HG02623 (cell line): Measurements from ENCODE around the gene ABCC11.
"Not testable (repeated sequence)": the region's sequence is repeated elsewhere in the genome, so short reads cannot be mapped to it uniquely, and the experiment has no call there.

Experiments used
- ATAC-seq: cut with Tn5 transposase; IDR thresholded peaks from one replicate; pipeline ENCODE4 v1.9.1; 2021; ENCODE audit warnings: moderate library complexity; ENCODE audit not compliant: unreplicated experiment

The ABCC11 gene

GRCh38 chr16:48250520-48251278 is 3.4 kb upstream of the ABCC11 start:
- no peak for ATAC-seq

GRCh38 chr16:48246066-48246465 is 1.3 kb downstream of the ABCC11 start:
- ATAC-seq: no peak

DNA sequence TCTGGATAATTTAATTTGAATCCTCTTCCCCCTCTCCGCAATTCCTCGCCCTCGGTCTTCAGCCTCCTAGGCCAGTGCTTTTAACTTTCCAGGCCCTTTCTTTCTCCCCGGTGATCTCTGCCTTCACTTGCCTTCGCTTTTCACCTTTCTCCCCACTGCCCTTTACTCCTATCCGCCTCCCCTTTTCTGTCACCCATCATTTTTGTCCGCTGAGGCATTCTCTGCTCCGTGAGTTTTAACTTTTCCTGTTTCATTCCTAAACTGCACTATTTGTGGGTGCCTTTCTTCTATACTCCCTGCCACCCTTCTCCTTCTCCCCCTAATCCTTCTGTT is 2.5 kb downstream of the ABCC11 start:
- ATAC-seq: no peak

DNA sequence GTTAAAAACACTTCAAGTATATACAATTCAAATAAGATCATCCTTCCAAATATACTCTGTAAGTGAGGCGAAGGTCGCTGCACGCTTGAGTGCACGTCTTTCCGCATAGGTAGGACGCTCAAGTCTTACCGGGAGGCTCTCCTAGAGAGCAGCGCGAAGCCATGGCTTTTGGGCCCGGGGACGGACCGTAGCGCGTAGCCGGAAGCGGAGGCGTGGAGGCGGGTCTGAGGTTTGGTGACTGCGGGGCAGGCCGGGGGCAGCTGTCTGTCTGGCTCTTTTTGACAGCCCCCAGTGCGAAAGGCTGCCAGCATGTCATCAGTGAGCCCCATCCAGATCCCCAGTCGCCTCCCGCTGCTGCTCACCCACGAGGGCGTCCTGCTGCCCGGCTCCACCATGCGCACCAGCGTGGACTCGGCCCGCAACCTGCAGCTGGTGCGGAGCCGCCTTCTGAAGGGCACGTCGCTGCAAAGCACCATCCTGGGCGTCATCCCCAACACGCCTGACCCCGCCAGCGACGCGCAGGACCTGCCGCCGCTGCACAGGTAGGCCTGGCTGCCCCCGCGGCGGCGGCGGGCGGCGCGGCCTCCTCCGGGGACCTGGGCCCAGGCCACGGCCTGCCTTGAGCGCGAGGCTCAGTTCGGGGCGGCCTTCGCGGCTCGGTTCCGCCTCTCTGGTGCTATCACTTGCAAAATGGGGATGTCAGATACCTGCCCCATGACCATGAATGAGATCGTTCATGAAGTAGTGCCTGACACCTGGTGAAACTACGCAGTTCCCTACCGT is 3.1 kb downstream of the ABCC11 start, which contains the start of gene LONP2:
Gene LONP2, plus strand, starts transcription at position 221 of the 783 bp plus-strand sequence. Its CDS starts 89 bp downstream, at position 310.
- peak; percentile 97 for ATAC-seq

DNA sequence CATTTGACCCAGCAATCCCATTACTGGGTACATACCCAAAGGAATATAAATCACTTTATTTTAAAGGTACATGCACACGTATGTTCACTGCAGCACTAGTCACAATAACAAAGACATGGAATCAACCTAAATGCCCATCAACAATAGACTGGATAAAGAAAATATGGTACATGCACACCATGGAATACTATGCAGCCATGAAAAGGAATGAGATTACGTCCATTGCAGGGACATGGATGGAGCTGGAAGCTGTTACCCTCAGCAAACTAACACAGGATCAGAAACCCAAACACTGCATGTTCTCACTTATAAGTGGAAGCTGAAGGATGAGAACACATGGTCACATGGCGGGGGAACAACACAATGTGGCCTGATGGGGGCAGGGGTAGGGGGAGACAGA is 7.2 kb downstream of the ABCC11 start:
- ATAC-seq: not testable (repeated sequence)

- no peak for ATAC-seq
Observed at GRCh38 chr16:48236286-48236685, 11.1 kb downstream of the ABCC11 start.

- ATAC-seq: no peak
Observed at GRCh38 chr16:48235556-48236136, 11.7 kb downstream of the ABCC11 start.

- no peak for ATAC-seq
Observed at GRCh38 chr16:48235058-48235555, 12.2 kb downstream of the ABCC11 start.

- no peak for ATAC-seq
Observed at GRCh38 chr16:48234630-48235029, 12.7 kb downstream of the ABCC11 start.

- no peak for ATAC-seq
Observed at GRCh38 chr16:48232493-48233040, 14.8 kb downstream of the ABCC11 start.

DNA sequence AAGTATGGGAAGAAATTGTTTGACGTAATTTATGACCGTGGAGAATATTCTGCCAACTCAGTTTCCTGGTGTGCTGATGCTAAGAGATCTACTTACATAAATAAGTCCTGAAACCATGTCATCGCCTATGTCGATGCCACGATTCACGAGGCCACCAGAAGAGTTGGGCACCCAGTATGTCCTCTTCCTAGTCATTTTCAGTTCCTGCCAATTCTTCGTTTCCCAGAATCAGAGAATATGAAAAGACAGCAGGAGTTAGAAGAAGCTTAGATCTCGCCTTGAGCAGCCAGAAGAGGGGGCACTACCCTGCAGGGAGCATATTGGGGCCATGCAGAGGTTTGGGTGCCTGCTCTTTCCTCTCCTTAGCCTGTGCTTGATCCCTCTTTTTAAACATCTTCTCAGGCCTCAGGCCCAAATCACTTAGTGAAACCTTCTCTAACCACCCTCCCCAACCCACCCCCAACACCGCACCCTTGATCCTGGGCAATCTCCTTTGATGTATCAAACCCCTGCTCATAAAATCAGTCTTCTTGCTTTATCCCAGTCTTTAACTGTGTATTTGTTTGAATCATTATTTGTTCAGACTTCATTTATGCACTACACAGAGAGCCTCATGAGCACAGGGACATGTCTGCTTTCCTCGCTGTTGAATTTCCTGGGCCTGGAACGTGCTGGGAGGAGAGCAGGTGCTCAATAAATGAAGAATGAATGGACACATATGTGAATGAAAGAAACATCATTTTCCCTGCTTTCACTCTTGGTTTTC is 15.4 kb downstream of the ABCC11 start:
- ATAC-seq: no peak

DNA sequence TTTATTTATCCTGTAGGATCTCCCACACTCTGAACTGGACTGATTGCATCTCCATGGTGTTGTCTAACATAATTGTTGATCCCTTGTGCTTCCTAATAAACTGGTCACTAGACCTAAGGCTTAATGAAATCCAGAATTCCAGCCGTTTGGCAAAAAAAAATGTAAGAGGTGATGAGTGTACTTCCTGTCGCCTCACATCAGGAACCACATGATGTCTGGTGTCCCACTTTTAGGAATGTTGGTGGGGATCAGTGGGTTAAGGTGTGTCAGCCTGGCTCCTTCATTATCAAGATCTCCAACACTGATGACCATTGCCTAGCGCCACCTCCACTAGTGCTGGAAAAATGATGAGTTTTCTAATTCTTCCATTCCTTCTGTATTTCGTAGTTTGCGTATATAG is 21.9 kb downstream of the ABCC11 start:
- no peak for ATAC-seq

DNA sequence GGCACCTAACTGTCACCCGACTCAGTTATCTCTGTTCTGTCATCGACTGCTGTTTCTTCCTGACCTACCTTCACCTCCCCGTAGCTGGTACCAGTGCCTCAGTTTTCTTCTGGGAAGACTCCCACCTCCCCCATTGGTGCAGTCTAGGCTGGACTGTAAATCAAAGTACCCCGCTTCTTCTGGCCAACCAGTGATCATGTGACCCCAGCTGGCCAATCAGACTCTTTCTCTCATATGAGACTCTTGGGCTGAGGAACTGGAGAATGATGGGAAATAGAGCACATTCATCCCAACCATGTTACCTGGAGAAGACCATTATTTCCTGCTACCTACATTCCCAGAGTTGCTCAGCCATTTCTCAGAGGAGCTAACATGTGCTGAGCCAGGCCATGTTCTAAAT is 23.8 kb downstream of the ABCC11 start:
- no peak for ATAC-seq

DNA sequence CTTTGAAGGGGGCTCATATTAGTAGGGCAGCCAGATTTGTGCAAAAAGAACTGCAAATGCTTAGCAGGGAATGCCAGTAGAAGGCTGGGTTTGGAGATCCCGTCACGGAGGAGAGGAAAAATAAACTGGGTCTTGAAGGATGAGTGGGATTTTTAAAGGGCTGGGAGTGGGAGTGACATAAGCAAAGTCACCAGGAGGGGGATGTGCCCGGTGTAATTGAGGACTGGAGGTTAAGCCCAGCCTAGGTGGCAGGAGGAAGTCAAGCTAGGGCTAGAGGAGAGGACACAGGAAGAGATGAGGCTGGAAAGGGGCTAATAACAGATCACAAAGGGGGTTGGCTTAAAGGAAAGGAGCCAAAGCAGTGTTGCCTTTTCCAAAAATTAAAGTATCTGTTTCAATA is 26.4 kb downstream of the ABCC11 start:
- ATAC-seq: no peak

DNA sequence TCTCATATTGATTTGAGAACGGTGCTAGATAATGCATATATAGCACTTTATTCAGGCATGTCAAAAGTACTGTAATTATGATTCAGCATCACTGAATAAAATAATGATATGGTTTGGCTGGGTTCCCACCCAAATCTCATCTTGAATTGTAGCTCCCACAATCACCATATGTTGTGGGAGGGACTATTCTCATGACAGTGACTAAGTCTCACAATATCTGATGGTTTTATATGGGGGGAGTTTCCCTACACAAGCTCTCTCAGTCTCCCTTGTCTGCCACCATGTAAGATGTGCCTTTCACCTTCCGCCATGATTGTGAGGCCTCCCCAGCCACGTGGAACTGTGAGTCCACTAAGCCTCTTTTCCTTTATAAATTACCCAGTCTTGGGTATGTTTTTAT is 28.9 kb downstream of the ABCC11 start:
- ATAC-seq: no peak

- ATAC-seq: no peak
Observed at GRCh38 chr16:48217708-48218107, 29.6 kb downstream of the ABCC11 start.

GRCh38 chr16:48215738-48216137 is 31.6 kb downstream of the ABCC11 start:
- ATAC-seq: no peak

DNA sequence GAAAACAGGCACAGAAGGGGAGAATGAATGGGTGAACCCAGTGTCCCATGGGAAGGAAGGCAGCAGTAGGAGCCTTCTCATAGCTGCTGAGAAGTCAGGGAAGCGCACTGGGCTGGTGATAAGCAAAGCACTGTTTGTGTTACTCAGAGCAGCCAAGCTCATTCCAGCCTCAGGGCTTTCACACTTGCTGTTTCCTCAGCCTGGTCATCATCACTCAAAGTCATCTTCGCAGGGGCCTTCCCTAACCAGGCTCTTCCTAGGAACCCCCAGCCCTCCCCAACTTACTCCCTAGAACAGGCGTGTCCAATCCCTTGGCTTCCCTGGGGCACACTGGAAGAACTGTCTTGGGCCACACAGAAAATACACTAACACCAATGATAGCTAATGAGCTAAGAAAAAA is 35.3 kb downstream of the ABCC11 start:
- no peak for ATAC-seq

DNA sequence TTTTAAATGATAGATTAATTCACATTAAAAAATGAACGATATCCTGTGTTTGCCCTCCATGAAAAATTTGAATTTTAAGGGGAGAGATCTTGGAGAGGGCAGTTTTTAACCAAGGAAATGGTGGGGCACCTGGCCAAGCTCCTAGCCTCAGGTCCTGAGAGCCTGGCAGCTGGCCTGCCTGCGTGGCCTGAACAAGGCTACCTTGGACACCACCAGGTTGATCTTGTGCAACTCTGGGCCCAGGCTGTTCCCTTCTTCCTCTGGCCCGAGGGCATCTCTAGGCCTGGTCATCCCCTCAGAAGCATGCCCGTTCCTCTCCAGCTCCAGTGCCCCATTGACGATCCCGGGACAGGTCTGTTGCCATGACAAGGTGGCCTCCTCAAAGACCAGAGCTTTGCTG is 36.6 kb downstream of the ABCC11 start:
- no peak for ATAC-seq

DNA sequence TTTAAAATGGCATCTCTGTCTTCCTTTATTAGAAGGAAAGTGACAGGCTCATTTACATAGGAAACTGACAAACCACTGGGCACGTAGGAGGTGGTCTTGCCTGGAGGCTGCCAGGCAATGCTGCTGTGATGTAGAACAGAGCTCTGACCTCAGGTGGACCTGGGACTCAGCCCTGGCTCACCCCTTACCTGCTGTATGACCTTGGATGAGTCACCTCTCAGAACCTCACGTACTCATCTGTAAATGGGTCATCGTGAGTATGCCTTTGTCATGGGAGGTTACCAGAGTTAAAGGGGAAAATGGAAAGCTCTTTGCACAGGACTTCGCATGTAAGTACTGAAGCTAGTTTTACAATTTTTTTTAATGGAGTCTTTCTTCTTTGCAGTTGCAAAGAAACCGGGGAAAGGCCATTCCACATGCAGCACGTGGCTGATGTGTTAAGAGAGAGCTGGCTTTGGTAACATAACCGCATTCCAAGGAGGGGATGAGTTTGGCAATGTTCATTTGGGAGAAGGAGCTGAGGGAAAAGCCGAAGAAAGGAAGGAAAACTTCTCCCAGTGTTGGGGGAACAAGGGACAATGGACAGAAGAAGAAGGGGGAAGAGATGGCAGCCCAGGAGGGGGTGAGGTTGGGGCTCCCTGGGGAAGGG is 40.6 kb downstream of the ABCC11 start:
- ATAC-seq: no peak
